B cell (primary cell): ENCODE results near the gene EIF5A.

ENCODE experiments used
- CTCF ChIP-seq: fragments of 200-600 bp; IDR thresholded peaks from one replicate; pipeline ENCODE4 v1.8.0; 2022; ENCODE audit warnings: antibody characterized with exemption, mild to moderate bottlenecking
- EZH2 ChIP-seq: IDR thresholded peaks from 2 replicates; pipeline ENCODE4 v1.6.1; 2012; ENCODE audit warnings: borderline replicate concordance, low read depth, mild to moderate bottlenecking, moderate library complexity, low read length; ENCODE audit not compliant: insufficient read depth, poor library complexity, severe bottlenecking

GRCh38 chr17:7323731-7324437 lies 16.5 kb downstream of the EIF5A start:
- peak; percentile 91 for TF ChIP-seq CTCF
- TF ChIP-seq EZH2: no peak
